Activated T-cell treated with anti-CD3 and anti-CD28 coated beads, Interleukin-2, amount 50 U/mL, for 72 hours (primary cell): ENCODE results near the gene GNB4. TPM values are rescaled to one million over a fixed set of nuclear protein-coding genes. Genes with fewer than 3 reads are reported as not detected.

Source experiments
- ATAC-seq, 2 donors: fragments of 150-1000 bp; cut with Tn5 transposase; replicated peaks in 1 of 2; 2 replicates each; pipeline ENCODE4 v1.10.0; 2021; ENCODE audit warnings: moderate library complexity in 2 of 2, mild to moderate bottlenecking in 1 of 2
- DNase-seq, 2 donors: peaks; one replicate each; pipeline ENCODE4 v3.0.0; 2021 to 2022; ENCODE audit warnings: mixed read lengths in 1 of 2
- H3K27ac Mint-ChIP-seq: one replicate; pipeline ENCODE4 v1.8.0; 2022; ENCODE audit warnings: mild to moderate bottlenecking, moderate library complexity, mixed read lengths
- H3K27me3 Mint-ChIP-seq: one replicate; pipeline ENCODE4 v1.8.0; 2022; ENCODE audit warnings: low read depth, mixed read lengths
- H3K36me3 Mint-ChIP-seq, 2 donors: one replicate each; pipeline ENCODE4 v1.8.0; 2022; ENCODE audit warnings: mixed read lengths in 2 of 2, mild to moderate bottlenecking in 1 of 2; ENCODE audit not compliant: insufficient read depth in 2 of 2
- H3K4me1 Mint-ChIP-seq: one replicate; pipeline ENCODE4 v1.8.0; 2022; ENCODE audit warnings: low read depth, mixed read lengths
- H3K4me3 Mint-ChIP-seq, 2 donors: one replicate each; pipeline ENCODE4 v1.8.0; 2022; ENCODE audit warnings: mild to moderate bottlenecking in 2 of 2, mixed read lengths in 2 of 2, moderate library complexity in 2 of 2
- H3K9me3 Mint-ChIP-seq, 2 donors: one replicate each; pipeline ENCODE4 v1.8.0; 2022; ENCODE audit warnings: mixed read lengths in 2 of 2
- total RNA-seq, 2 donors: library from RNA; stranded (reverse); gene quantifications; one replicate each; pipeline ENCODE4 v1.2.3, GENCODE V29; 2022

The GNB4 gene
- under 1 TPM; 0.39 to 0.60 TPM for total RNA-seq

DNA sequence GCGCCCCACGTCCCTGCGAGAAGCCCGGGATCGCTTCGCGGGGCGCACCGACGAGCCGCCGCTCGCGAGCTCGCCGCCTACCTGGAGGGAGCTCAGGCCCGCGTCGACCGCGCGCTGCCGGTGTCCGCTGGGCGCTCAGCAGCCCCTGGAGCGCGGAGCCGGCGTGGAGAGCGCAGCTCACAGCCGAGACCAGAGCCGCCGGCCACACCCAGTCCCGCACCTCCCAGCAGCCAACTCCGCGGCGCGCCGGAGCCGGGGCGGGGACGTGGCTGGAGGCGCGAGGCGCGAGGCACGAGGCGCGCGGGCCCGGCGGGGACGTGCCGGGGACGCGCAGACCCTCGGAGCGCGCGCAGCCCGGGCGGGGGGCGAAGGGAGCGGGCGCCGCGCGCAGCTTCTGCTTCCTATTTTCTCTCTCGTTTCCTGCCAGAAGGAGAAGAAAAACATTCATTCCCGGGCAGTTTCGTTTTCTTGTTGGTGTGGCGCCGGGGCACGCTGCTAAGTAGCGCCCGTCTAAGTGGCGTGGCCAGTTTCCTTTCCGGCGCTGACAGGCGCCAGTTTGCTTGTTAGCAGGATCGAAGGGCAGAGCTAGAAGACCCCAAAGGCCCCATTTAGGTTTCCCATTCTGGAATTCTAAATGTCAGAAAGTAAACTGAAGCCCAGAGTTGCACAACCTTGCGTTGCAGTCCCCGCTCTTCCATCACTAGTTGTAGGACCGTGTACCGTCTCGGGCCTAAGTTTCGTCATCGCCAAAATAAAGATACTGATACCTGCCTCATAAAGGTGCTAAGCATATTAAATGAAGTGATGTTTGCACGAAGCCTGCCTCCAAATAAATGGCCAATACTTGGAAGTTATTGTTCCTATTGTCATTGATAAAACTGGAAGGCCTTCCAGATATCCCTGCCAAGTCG lies at the start of gene GNB4:
Gene GNB4, minus strand, starts transcription at position 206 of the 911 bp plus-strand sequence. CDS start 25,270 bp downstream, outside the sequence.
- ATAC-seq, result peak; percentile 85 to 89
- peak; percentile 49 to 65 for DNase-seq
- Mint-ChIP-seq H3K4me1 (peaks cover 29% of the 10 kb centered on the region), H3K36me3 (peaks cover 0 to 2% of the 10 kb centered on the region in 2 donors), H3K4me3 (peak within 1 kb of the TSS; percentile 87 to 93), H3K27me3 (peaks cover 86% of the 10 kb centered on the region), H3K9me3 (no peaks in the 10 kb centered on the region), H3K27ac (peak within 1 kb of the TSS; percentile 53)

DNA sequence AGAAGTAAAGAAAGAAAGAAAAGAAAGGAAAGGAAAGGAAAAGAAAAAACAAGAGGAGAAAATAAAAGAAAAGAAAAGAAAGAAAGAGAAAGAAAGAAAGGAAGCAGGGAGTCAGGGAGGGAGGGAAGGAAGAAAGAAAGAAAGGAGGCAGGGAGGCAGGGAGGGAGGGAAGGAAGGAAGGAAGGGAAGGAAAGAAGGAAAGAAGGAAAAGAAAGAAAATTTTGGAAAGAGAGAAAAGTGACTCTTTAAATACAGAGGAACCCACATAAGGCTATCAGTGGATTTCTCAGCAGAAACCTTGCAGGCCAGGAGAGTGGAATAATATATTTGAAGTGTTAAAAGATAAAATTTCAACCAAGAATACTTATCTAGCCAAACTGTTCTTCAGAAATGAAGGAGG lies 44.2 kb upstream of the GNB4 start:
- Mint-ChIP-seq H3K9me3 (peaks cover 23 to 41% of the 10 kb centered on the region in 2 donors), H3K27me3 (no peaks in the 10 kb centered on the region), H3K4me3 (no peak overlapping the region), H3K27ac (no peak overlapping the region), H3K4me1 (no peaks in the 10 kb centered on the region), H3K36me3 (peaks cover 21 to 28% of the 10 kb centered on the region in 2 donors)
- DNase-seq (no peak), ATAC-seq (no peak)

DNA sequence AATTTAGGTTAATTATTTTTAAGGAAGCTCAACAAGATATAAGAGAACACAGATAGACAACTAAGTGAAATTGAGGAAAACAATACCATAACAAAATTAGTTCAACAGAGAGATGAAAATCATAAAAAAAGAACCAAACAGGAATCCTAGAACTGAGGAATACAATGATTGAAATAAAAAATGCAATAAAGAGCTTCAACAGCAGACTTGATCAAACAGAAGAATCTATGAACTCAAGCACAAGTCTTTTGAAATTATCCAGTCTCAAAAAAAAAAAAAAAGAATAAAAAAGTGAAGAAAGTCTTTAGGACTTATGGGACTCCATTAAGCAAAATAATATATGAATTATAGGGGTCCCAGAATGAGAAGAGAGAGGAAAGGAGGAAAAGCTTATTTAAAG lies 42.0 kb upstream of the GNB4 start:
- no peak for DNase-seq
- H3K36me3 Mint-ChIP-seq, result peaks cover 21 to 30% of the 10 kb centered on the region in 2 donors
- no peak overlapping the region for H3K4me3 Mint-ChIP-seq
- no peak for ATAC-seq
- H3K27ac Mint-ChIP-seq, result no peak overlapping the region
- H3K4me1 Mint-ChIP-seq, result no peaks in the 10 kb centered on the region
- H3K27me3 Mint-ChIP-seq, result no peaks in the 10 kb centered on the region
- H3K9me3 Mint-ChIP-seq, result peaks cover 27 to 41% of the 10 kb centered on the region in 2 donors

DNA sequence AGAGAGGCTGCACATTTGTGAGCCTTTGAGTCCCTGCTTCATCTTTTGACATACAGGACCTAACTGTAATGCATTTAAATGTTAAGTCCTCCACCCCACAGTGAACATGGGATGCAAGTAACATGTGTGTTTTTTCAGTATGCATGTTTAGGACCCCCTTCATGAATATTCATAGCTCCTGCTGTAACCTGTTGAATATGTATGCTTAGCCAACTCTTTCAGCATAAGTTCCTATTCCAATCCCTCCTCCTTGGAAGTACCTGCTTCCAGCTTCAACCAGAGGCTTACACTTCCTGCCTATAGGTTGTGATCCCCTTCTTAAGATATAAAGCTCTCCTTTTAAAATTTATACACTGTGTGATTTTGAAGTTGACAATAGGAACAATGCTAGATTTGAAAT lies 36.9 kb upstream of the GNB4 start:
- no peak for ATAC-seq
- no peak overlapping the region for H3K4me3 Mint-ChIP-seq
- H3K27ac Mint-ChIP-seq, result no peak overlapping the region
- no peaks in the 10 kb centered on the region for H3K4me1 Mint-ChIP-seq
- H3K27me3 Mint-ChIP-seq, result no peaks in the 10 kb centered on the region
- DNase-seq, result no peak
- H3K36me3 Mint-ChIP-seq, result peaks cover 7 to 15% of the 10 kb centered on the region in 2 donors
- H3K9me3 Mint-ChIP-seq, result peaks cover 15 to 16% of the 10 kb centered on the region in 2 donors

DNA sequence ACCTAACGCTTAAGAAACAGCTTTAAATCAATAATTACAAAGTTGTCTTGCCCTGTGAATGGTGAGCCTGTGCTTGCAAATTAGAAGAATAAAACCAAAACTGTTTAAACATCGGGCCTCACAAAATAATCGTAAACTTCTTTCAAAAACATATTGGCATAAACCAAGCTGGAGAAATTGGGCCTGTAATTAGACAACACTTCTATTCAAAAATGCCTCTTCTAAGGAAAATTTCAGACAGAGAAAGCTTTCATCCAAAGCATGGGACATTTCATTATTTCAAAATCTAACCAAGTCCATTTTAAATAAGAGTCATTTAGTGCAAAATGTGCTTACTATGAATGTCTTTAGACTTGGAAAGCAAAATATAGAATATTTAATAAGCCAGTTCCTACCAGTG lies 35.5 kb upstream of the GNB4 start:
- Mint-ChIP-seq H3K9me3 (peaks cover 8 to 10% of the 10 kb centered on the region in 2 donors), H3K27me3 (no peaks in the 10 kb centered on the region), H3K36me3 (peaks cover 2 to 9% of the 10 kb centered on the region in 2 donors), H3K4me3 (no peak overlapping the region), H3K4me1 (no peaks in the 10 kb centered on the region), H3K27ac (no peak overlapping the region)
- ATAC-seq (no peak), DNase-seq (no peak)

DNA sequence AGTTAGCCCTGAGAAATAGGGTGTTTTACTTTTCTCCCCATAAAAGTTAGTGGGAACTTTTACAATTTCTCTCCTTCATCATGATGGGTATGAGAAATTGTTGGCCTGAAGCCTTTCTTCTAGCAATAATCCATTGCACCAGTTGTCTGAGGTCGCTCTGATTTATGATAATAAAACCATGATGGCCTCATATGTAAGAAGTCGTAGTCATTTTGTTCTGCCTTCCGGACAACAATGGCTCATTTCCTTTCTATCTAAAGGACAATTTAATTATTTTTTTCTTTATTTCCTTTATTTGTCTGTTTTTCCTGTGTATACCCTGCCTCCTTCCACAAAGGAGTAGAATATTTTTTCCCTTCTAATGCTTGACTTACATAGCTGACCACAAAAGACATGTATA lies 31.6 kb upstream of the GNB4 start:
- ATAC-seq, result no peak
- Mint-ChIP-seq H3K36me3 (no peaks in the 10 kb centered on the region), H3K27me3 (no peaks in the 10 kb centered on the region), H3K9me3 (no peaks in the 10 kb centered on the region), H3K4me1 (no peaks in the 10 kb centered on the region), H3K27ac (no peak overlapping the region), H3K4me3 (no peak overlapping the region)
- DNase-seq, result no peak

DNA sequence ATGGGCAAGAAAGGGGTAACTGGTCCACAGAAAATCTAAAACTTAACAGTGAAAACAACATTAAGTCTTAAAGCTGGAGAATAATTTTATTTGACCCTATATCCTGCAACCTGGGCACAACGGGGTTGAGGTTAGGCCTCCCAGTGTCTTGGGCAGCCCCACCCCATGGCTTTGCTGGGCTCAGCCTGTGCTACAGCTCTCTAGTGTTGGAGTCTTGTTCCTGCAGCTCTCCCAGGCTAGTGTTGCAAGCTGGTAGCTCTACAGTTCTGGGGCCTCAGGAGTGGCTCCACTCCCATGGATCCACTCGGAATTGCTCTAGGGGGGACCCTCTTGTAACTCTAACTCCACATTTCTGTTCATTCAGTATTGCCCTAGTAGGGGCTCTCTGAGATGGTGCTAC lies 24.9 kb upstream of the GNB4 start:
- Mint-ChIP-seq H3K36me3 (no peaks in the 10 kb centered on the region), H3K27ac (no peak overlapping the region), H3K27me3 (no peaks in the 10 kb centered on the region), H3K4me3 (no peak overlapping the region), H3K4me1 (no peaks in the 10 kb centered on the region), H3K9me3 (no peaks in the 10 kb centered on the region)
- DNase-seq (no peak), ATAC-seq (no peak)

DNA sequence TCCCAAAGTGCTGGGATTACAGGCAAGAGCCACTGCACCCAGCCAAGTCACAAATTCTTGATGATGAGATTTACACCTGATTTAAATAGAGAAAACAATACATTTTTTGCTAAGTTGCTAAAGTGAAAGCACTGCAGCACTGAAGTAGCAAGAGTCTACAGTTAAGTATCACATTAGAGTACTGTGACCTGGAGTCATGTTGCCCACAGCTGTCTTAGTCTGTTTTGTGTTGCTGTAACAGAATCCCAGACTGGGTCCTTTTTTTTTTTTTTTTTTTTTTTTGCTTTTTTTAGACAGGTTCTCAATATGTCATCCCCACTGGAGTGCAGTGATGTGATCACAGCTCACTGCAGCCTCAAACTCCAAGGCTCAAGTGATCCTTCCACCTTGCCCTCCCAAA lies 23.2 kb upstream of the GNB4 start:
- no peaks in the 10 kb centered on the region for H3K27me3 Mint-ChIP-seq
- H3K36me3 Mint-ChIP-seq, result no peaks in the 10 kb centered on the region
- no peaks in the 10 kb centered on the region for H3K4me1 Mint-ChIP-seq
- no peak for ATAC-seq
- DNase-seq, result no peak
- H3K27ac Mint-ChIP-seq, result no peak overlapping the region
- no peak overlapping the region for H3K4me3 Mint-ChIP-seq
- H3K9me3 Mint-ChIP-seq, result no peaks in the 10 kb centered on the region

DNA sequence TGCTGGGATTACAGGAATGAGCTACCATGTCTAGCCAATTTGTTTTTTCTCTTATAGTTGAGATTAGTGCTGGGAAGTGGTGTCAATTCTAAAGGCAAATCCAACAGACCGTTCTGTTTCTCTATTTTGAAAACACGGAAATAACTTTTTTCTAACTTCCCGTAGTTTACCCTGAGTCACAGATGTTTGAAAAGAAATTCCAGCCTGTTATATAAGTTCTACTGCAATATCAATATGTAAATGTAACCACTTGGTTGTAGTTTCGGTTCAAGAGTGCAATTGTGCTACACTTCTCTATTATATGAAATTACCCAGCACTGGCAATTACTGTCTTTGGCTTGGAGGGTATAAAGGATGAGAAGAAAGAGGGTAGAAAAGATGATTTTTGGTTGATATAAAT lies 22.3 kb upstream of the GNB4 start:
- ATAC-seq, result no peak
- no peak for DNase-seq
- no peaks in the 10 kb centered on the region for H3K27me3 Mint-ChIP-seq
- no peaks in the 10 kb centered on the region for H3K4me1 Mint-ChIP-seq
- H3K27ac Mint-ChIP-seq, result no peak overlapping the region
- H3K9me3 Mint-ChIP-seq, result no peaks in the 10 kb centered on the region
- H3K36me3 Mint-ChIP-seq, result no peaks in the 10 kb centered on the region
- no peak overlapping the region for H3K4me3 Mint-ChIP-seq

DNA sequence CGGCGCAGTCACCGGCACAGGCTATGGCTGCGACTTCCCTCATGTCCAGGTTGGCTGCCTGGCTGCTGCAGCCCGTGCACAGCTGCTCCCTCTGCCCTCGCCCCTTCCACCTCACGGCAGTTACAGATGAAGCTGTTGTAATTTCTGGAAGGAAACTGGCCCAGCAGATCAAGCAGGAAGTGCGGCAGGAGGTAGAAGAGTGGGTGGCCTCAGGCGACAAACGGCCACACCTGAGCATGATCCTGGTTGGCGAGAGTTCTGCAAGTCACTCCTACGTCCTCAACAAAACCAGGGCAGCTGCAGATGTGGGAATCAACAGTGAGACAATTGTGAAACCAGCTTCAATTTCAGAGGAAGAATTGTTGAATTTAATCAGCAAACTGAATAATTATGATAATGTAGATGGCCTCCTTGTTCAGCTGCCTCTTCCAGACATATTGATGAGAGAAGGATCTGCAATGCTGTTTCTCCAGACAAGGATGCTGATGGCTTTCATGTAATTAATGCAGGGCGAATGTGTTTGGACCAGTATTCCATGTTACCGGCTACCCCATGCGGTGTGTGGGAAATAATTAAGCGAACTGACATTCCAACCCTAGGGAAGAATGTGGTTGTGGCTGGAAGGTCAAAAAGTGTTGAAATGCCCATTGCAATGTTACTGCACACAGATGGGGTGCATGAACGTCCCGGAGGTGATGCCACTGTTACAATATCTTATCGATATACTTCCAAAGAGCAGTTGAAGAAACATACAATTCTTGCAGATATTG lies 13.2 kb upstream of the GNB4 start:
- Mint-ChIP-seq H3K36me3 (no peaks in the 10 kb centered on the region), H3K4me3 (peak overlapping the region; percentile 47 to 55), H3K4me1 (peaks cover 9% of the 10 kb centered on the region), H3K27me3 (peaks cover 14% of the 10 kb centered on the region), H3K9me3 (no peaks in the 10 kb centered on the region), H3K27ac (no peak overlapping the region)
- DNase-seq (peak; percentile 1), ATAC-seq (peak; percentile 34 to 56)

DNA sequence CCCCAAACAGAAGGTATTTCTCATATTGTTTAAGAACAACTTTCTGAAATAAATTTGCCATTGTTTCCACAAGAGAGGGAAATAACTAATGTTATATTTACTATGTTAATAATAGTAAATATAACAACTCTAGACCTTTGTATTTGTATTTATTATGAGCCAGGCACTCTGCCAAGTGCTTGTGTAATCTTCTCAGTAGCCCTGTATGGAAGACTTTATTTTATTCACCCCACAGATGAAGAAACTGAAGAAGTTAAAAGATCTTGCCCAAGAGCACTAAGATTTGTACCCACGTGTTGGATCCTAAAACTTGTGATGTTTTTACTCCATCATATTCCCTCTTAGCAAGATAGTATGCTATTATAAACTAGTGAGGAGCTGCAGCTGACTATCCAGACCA lies 12.0 kb upstream of the GNB4 start:
- H3K27ac Mint-ChIP-seq, result no peak overlapping the region

DNA sequence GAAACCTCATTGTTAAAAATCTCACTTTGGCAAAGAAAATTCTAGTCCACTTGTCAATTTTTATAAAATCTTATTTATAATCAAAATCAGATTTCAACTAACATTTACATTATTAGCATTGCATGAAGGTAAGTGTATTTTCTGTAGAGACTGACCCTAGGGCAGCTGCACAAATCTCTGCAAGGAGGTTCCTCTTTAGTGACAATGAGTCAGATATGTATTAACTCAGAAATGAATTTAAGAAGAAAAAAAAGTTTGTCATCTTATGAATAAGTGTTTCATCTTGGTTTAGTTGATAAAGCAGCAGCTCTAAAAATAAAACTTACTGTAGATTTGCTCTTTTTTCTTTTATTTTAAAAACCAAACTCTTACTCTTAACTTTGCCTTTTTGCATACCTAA lies 9.0 kb upstream of the GNB4 start:
- H3K27me3 Mint-ChIP-seq, result peaks cover 42% of the 10 kb centered on the region
- DNase-seq (no peak), ATAC-seq (no peak)
- no peaks in the 10 kb centered on the region for H3K9me3 Mint-ChIP-seq
- H3K27ac Mint-ChIP-seq, result no peak overlapping the region
- no peaks in the 10 kb centered on the region for H3K36me3 Mint-ChIP-seq
- no peak overlapping the region for H3K4me3 Mint-ChIP-seq
- H3K4me1 Mint-ChIP-seq, result peaks cover 9% of the 10 kb centered on the region

More for the DNA sequence above, 12.0 kb upstream of the GNB4 start:
- peaks cover 9% of the 10 kb centered on the region for H3K4me1 Mint-ChIP-seq
- DNase-seq (no peak), ATAC-seq (no peak)
- H3K27me3 Mint-ChIP-seq, result peaks cover 14% of the 10 kb centered on the region
- H3K36me3 Mint-ChIP-seq, result no peaks in the 10 kb centered on the region
- H3K4me3 Mint-ChIP-seq, result no peak overlapping the region
- H3K9me3 Mint-ChIP-seq, result no peaks in the 10 kb centered on the region

DNA sequence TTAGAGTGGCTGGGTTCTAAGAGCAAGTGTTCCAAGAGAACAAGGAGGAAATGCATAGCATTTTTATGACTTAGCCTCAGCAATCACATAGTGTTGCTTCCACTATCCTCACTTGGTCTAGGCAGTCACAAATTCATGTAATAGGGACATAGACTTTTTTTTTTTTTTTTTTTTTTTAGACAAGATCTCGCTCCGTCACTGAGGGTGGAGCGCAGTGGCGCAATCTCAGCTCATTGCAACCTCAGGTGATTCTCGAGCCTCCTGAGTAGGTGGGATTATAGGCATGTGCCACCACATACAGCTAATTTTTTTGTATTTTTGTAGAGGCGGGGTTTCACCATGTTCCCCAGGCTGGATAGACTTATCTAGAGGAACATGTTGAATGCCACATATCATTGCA lies 4.7 kb upstream of the GNB4 start:
- peaks cover 0 to 2% of the 10 kb centered on the region in 2 donors for H3K36me3 Mint-ChIP-seq
- peaks cover 66% of the 10 kb centered on the region for H3K27me3 Mint-ChIP-seq
- DNase-seq (no peak), ATAC-seq (no peak)
- H3K27ac Mint-ChIP-seq, result no peak overlapping the region
- H3K4me1 Mint-ChIP-seq, result peaks cover 10% of the 10 kb centered on the region
- no peaks in the 10 kb centered on the region for H3K9me3 Mint-ChIP-seq
- no peak overlapping the region for H3K4me3 Mint-ChIP-seq
